ENCODE results near the gene RRN3. TPM values are rescaled to one million over a fixed set of nuclear protein-coding genes. Genes with fewer than 3 reads are reported as not detected.
A peak's percentile ranks its signal among the peaks of the same experiment; 100 is the strongest.

RRN3 gene
- total RNA-seq, 1 experiment from 2014 or later, result 40.9 TPM

DNA sequence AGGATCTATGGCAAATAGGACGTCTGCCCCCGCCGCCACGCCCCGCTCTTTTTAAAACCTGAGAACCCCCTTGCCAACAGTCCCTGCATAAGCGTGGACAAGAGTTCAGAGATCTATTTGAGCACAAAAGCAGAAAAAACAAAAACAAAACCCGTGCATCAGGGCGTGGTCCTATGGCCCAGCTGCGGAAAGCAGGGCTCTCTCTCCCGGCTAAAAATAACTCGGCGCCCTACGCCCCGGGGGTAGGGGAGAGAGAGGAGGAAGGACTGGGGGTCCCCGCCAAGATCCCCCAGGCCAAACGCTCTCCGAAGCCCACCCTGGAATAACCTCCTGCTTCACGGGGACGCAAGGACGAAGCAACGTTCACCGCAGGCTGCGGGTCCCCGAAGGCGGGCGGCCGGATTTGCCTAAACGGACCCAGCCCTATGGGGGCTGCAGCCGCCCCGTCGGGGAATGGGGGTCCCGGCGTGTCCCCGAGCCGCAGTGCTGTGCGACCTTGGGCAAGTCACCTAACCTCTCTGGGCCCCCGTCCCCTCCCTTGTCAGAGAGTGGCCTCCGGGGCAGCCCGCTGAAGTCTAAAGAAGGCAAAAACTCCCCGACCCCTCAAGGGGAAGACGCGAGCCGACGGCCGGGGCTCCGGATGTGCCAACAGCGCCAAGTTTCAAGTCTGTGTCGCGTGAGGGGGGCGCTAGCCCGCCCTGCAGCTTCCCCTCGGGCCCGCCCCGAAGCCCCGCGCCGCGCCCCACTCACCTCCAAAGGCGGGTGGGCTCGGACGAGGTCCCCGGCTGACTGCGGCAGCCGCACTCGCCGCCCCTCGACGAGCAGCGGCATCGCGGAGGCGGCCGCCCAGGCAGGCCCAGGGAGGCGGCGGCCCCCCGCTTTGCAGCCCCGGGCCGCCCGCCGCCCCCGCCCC lies 38.7 kb downstream of the RRN3 start:
- peaks cover 16 to 17% of the 10 kb centered on the region in 2 experiments for H3K4me1 Mint-ChIP-seq
- Histone ChIP-seq H3K27me3 (ENCODE audit: insufficient read depth, low read length) (no peaks in the 10 kb centered on the region), H3K27ac (ENCODE audit: insufficient read length, low read depth, low read length) (no peak overlapping the region), H2AK5ac (ENCODE audit: insufficient read length, low read length) (no peak overlapping the region), H4K20me1 (ENCODE audit: control insufficient read depth, insufficient read depth, insufficient read length) (no peaks in the 10 kb centered on the region), H3K23ac (ENCODE audit: insufficient read length, low read depth, low read length) (no peak overlapping the region), H3K18ac (ENCODE audit: insufficient read length, low read depth, low read length) (no peak overlapping the region), H3K79me1 (ENCODE audit: insufficient read depth, low read depth, low read length, poor library complexity, severe bottlenecking) (peaks cover 3% of the 10 kb centered on the region), H3K23me2 (ENCODE audit: insufficient read length, low read depth, low read length, poor library complexity, severe bottlenecking) (peaks cover 3% of the 10 kb centered on the region), H4K5ac (ENCODE audit: insufficient read length, low read depth, low read length) (no peak overlapping the region), H2BK5ac (ENCODE audit: insufficient read length, low read length) (no peak overlapping the region), H2BK20ac (ENCODE audit: low read depth, low read length, poor library complexity, severe bottlenecking) (no peak overlapping the region), H3K9me3 (ENCODE audit: control insufficient read depth, low read depth, low read length) (no peaks in the 10 kb centered on the region), H3T11ph (ENCODE audit: low read length) (no peak overlapping the region), H3K4me2 (ENCODE audit: insufficient read depth, insufficient read length, low read length) (peak overlapping the region; percentile 49), H3K4ac (ENCODE audit: low read depth, low read length) (no peak overlapping the region), H3K9ac (ENCODE audit: extremely low read depth, insufficient read length, low read length) (no peak overlapping the region), H2BK12ac (ENCODE audit: insufficient read length, low read depth, low read length) (no peak overlapping the region), H2BK120ac (ENCODE audit: low read depth, low read length, poor library complexity, severe bottlenecking) (no peak overlapping the region), H2BK15ac (ENCODE audit: low read depth, low read length) (no peak overlapping the region), H3K79me2 (ENCODE audit: insufficient read depth, low read length) (0 out of 2 replicates have a peak, but pooled peaks cover 2% of the 10 kb centered on the region), H4K91ac (ENCODE audit: insufficient read length, low read depth, low read length) (no peak overlapping the region), H3K56ac (ENCODE audit: insufficient read length, low read depth, low read length) (no peak overlapping the region), H3K14ac (ENCODE audit: insufficient read depth, low read length) (no peak overlapping the region; the same call in 1 of the 2 replicates), H2AFZ (ENCODE audit: low read length) (no peak overlapping the region), H4K8ac (replicated peaks; ENCODE audit: insufficient read length, low read depth, low read length) (no peak overlapping the region), H3K4me1 (ENCODE audit: insufficient read depth, low read length) (no peaks in the 10 kb centered on the region; the same call in 1 of the 2 replicates)
- WGBS (ENCODE audit: extremely low coverage, insufficient read length, low lambda C conversion rate), result no CpG with 5 or more reads among the region's 81 CpGs
- peaks cover 2 to 22% (median 19%) of the 10 kb centered on the region in 3 experiments; a peak in 5 of 7 replicates for H3K36me3 Mint-ChIP-seq (ENCODE audit: insufficient read depth in 1 of 3, low read depth in 3 of 3)
- no peaks in the 10 kb centered on the region for H3K27me3 Mint-ChIP-seq (ENCODE audit: low read depth)
- no peak overlapping the region for H3K27ac Mint-ChIP-seq
- H3K4me3 Mint-ChIP-seq, result peak overlapping the region; percentile 79 to 90
- DNase-seq, result no peak
- TF ChIP-seq, protein P1, sequence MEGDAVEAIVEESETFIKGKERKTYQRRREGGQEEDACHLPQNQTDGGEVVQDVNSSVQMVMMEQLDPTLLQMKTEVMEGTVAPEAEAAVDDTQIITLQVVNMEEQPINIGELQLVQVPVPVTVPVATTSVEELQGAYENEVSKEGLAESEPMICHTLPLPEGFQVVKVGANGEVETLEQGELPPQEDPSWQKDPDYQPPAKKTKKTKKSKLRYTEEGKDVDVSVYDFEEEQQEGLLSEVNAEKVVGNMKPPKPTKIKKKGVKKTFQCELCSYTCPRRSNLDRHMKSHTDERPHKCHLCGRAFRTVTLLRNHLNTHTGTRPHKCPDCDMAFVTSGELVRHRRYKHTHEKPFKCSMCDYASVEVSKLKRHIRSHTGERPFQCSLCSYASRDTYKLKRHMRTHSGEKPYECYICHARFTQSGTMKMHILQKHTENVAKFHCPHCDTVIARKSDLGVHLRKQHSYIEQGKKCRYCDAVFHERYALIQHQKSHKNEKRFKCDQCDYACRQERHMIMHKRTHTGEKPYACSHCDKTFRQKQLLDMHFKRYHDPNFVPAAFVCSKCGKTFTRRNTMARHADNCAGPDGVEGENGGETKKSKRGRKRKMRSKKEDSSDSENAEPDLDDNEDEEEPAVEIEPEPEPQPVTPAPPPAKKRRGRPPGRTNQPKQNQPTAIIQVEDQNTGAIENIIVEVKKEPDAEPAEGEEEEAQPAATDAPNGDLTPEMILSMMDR (conservative IDR thresholded peaks at IDR 0.05), result peak; percentile 44; the same call in 2 of the 3 replicates
- H3K9me3 Mint-ChIP-seq, result no peaks in the 10 kb centered on the region

All from H9 (cell line).